ENCODE measurements around the gene MS4A7.

The MS4A7 gene

GRCh38 chr11:60371386-60371785 is 6.9 kb upstream of the MS4A7 start:
- DNase-seq: no peak

GRCh38 chr11:60371854-60372253 is 6.5 kb upstream of the MS4A7 start:
- DNase-seq: no peak

GRCh38 chr11:60372767-60373166 is 5.6 kb upstream of the MS4A7 start:
- no peak for DNase-seq

- no peak for DNase-seq
Observed at GRCh38 chr11:60375316-60375715, 3.0 kb upstream of the MS4A7 start.

- DNase-seq: no peak
Observed at GRCh38 chr11:60376601-60377000, 1.7 kb upstream of the MS4A7 start.

- DNase-seq: no peak
Observed at GRCh38 chr11:60377401-60378136, 763 bp upstream of the MS4A7 start.

GRCh38 chr11:60389279-60389910 is 11.1 kb downstream of the MS4A7 start:
- DNase-seq: no peak

- DNase-seq: no peak
Observed at GRCh38 chr11:60390419-60390818, 12.1 kb downstream of the MS4A7 start.

- DNase-seq: no peak
Observed at GRCh38 chr11:60392361-60392760, 14.0 kb downstream of the MS4A7 start.

- DNase-seq: no peak
Observed at GRCh38 chr11:60393016-60393415, 14.7 kb downstream of the MS4A7 start.

GRCh38 chr11:60394666-60395380 is 16.5 kb downstream of the MS4A7 start:
- DNase-seq: no peak

- no peak for DNase-seq
Observed at GRCh38 chr11:60396382-60396781, 18.1 kb downstream of the MS4A7 start, which contains the start of gene MS4A14. Gene MS4A14 (plus strand): TSS chr11:60396459. CDS start chr11:60396579, 120 bp downstream.

GRCh38 chr11:60396799-60397198 is 18.5 kb downstream of the MS4A7 start:
- DNase-seq: no peak

GRCh38 chr11:60420015-60420414 is 41.7 kb downstream of the MS4A7 start:
- no peak for DNase-seq

GRCh38 chr11:60422609-60423008 is 44.3 kb downstream of the MS4A7 start:
- DNase-seq: no peak

GRCh38 chr11:60428517-60428916 is 50.2 kb downstream of the MS4A7 start:
- no peak for DNase-seq

GRCh38 chr11:60429272-60429671 is 50.9 kb downstream of the MS4A7 start, which contains the start of gene MS4A5:
Gene MS4A5 (plus strand): TSS chr11:60429572. CDS start chr11:60429675, 103 bp downstream.
- DNase-seq: no peak

GRCh38 chr11:60431251-60431650 is 52.9 kb downstream of the MS4A7 start:
- DNase-seq: no peak

- no peak for DNase-seq
Observed at GRCh38 chr11:60433401-60433800, 55.1 kb downstream of the MS4A7 start.
